ENCODE results near the gene JAML. TPM values are rescaled to one million over a fixed set of nuclear protein-coding genes. Genes with fewer than 3 reads are reported as not detected.
A peak's percentile ranks its signal among the peaks of the same experiment; 100 is the strongest.

JAML gene
- total RNA-seq, 1 donor from 2014 or later: 20.8 TPM

DNA sequence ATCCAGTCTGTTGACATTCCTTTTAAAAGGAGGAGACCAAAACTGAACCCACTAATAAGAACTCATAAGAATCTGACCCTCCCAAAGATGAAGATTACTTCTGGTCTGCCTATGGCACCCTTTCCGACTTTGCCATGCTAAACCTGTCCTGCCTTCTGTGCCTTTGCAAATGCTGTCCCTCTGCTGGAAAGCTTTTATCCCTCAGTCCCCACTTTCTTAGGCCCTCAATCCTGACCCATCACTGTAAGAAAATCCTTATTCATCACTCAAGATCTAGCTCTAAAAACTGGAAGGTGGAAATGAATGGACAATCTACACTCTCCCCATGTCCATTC is 16.9 kb upstream of the JAML start:
- no peak for DNase-seq (ENCODE audit: low spot score)
- intact Hi-C loops (cut with DNase I): no loop called here
- ATAC-seq: no peak

DNA sequence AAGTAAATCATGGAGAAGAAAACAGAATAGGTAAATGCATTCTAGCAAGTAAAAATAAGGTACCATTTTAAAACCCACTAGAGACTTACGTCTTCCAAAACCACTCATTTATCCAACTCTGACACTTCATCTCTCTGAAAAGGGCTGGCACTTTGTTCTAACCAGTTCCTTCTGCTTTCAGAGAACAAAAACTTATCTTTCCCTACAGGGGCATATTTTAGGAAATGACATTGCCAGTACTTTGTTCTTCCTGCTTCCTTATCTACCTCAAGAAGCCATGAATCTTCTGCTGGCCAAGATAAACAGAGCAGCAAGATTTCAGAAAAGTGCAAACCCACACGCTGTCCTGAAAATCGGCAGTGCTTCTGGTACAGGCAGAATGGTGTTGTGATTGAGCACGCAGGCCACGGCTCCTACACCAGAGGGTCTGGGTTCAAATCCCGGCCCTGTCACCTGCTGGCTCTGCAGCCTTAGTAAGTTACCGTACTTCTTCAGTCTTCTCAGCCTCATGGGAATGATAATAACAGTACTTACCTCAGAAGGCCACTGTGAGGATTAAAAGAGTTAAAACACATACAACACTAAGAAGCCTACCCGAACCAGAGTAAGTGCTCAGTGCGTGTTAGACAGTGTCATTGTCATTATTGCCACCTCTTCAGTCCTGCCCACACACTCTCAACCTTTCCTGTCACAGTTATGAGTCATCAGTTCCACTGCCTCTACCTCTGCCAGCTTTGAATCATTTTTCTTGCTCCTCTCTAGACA is 16.4 kb upstream of the JAML start:
- peak; percentile 66 for ATAC-seq
- intact Hi-C loops (cut with DNase I): no loop called here

DNA sequence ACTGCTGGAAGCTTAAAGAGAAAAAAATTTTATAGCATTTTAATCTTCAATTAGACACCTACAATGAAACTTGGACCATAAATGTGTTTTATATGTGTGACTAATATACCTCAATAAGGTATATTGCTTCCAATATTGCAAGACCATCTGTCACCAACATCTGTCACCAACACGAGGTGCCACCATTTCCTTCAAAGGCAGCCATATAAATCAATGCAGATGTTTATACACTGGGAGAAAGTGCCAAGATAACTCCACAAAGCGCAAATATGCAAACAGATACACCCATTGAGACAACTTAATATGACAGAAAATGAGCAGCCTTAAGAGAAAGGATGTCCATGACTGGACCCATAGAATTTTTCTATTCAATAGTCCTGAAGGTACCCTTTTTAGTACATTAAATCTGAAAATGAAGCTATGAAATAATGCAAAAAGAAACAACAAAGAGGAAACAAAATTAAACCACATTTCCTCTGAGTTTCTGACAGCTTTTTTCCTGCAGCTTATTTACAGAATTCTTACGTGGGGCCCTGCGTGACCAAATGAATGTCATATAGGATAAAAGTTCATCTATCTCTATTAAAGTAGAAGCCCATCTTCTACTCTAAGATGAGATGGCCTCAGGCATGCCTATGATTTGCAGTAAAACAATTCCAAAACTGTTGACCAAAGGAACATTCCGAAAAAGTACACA is 14.8 kb upstream of the JAML start:
- intact Hi-C loops (cut with DNase I): no loop called here
- no peak for ATAC-seq
- DNase-seq (ENCODE audit: low spot score): no peak

More for the DNA sequence above, 16.4 kb upstream of the JAML start:
- DNase-seq (ENCODE audit: low spot score): no peak

DNA sequence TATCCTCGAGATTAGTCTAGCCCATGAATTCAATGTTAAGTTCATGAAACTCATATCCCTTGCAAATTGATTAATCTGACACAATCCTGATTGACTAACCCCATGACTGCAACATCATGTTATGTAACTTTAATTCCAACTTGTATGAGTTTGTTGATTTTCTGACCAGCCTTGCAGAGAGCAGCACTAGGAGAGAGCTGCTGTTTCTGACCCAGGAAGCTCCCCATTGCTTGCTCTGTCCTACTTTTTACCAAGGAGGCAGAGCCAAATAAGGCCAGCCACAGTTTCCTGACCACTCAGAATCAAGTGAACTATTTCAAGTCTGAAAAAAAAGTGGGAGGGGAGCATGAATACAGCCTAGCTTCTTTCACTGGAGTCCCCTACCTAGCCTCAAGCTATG is 14.1 kb upstream of the JAML start:
- intact Hi-C loops (cut with DNase I): no loop called here
- ATAC-seq: no peak
- no peak for DNase-seq (ENCODE audit: low spot score)

DNA sequence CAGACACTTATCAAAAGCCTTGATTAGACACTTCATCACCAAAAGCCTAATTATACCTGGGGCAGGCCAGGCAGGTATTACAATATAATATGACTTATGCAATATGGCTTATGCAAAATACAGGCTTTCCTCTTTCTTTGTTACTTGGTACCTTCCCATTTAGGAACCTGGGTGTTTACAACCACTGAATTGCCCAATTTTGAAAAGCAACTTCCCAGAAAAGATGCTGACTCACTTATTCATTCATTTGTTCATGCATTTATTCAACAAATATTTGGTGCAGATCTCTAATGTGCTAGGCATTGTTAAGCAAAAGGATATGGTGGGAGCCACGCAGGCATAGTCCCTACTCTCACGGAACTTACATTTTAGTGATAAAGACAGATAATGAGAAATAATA is 13.6 kb upstream of the JAML start:
- intact Hi-C loops (cut with DNase I): no loop called here
- ATAC-seq: no peak
- DNase-seq (ENCODE audit: low spot score): no peak

DNA sequence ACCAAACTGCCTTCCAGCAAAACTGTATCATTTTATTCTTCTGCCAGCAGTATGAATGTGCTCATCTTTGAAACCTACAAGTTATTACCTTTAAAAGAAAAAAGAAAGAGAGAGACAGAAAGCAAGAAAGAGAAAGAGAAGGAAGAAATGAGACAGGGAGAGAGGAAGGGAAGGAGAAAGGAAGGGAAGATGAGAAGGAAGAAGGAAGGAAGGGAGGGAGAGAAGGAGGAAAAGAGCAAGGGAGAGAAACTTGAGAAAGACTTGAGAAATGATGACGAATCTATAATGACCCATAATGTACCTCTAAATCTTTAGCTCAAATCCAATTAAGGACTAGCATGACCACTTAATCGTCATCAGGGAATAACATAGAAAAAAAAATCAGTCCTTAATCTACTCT is 11.4 kb upstream of the JAML start:
- DNase-seq (ENCODE audit: low spot score): no peak
- intact Hi-C loops (cut with DNase I): no loop called here
- no peak for ATAC-seq

DNA sequence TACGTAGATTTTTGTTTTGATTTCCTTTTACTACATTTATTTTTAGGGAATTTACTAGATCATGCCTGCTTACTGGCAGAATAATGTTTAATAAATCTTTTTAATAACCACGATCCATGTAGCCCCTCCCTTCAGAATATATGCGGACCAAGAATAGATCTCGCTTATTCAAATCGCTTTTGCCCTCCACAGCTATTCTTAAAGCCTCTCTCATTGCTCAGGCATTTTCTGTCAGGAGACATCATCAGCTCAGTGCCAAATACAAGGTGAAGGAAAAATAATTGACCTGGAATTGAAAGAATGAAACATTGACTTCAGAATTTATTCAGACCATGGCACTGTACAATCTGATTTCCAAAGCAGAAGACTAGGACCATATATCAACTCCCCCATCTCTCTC is 10.0 kb upstream of the JAML start:
- intact Hi-C loops (cut with DNase I): no loop called here
- DNase-seq (ENCODE audit: low spot score) (no peak), ATAC-seq (no peak)

DNA sequence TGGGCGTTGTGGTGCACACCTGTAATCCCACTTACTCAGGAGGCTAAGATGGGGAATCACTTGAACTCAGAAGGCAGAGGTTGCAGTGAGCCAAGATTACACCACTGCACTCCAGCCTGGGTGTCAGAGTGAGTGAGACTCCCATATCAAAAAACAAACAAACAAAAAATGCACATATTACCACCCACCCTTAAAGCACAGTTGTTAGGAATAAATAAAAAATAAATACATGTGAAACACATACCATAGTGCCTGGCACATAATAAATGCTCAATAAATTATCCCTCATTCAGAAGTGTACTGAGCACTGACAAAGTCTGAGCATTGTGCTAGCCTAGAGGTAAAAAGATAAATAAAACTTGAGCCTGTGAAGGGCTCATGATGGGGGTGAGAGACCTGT is 9.0 kb upstream of the JAML start:
- no peak for ATAC-seq
- intact Hi-C loops (cut with DNase I): no loop called here
- DNase-seq (ENCODE audit: low spot score): no peak

DNA sequence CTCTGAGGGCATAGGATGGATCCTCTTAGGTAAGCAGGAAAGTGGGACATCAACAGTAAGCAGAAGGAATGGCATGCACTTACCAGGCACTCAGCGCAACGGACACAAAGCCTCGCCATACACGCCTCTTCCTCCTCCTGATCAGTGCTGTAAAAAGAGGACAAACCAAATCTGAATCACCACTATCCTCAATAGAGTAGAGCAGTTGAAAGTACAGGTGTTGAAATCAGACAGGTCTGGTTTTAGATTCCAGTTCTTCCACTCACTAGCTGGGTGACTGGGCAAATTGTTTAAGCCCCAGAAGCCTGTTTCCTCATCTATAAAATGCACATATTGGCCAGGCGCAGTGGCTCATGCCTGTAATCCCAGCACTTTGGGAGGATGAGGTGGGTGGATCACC is 8.6 kb upstream of the JAML start:
- DNase-seq (ENCODE audit: low spot score): no peak
- intact Hi-C loops (cut with DNase I): no loop called here
- ATAC-seq: no peak

DNA sequence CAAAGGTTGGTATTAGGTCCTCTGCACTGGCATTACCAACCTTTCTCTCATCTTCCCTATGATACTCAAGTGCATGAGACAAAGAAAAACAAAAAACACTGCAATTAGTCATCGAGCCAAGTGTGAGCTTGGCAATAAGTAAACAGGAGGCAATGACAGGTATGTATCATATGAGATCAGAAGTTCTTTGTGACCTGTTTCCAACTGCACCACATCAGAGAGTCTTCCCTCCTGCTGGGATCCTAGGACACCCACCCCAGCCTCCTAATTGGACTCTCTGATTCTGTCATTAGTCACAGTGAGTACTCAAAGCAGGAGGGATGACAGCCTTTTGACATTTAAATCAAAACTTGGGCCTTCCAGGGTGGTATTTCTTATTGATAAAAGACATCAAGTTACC is 7.8 kb upstream of the JAML start:
- intact Hi-C loops (cut with DNase I): no loop called here
- no peak for DNase-seq (ENCODE audit: low spot score)
- ATAC-seq: no peak

DNA sequence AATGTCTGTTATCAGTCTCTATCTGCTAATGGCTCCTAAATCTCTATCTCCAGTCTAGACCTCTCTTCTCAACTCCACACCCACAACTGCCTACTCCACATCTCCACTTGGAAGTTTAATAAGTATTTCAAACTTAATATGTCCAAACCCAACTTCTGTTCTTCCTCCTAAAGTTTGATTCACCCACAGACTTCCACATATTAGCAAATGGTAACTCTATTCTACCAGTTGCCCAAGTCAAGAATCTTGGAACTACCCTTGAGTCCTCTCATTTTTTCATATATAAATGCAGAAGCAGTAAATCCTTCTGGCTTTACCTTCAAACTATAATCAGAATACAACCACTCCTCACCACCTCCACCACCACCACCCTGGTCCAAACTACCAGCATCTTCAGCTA is 6.7 kb upstream of the JAML start:
- DNase-seq (ENCODE audit: low spot score): no peak
- ATAC-seq: no peak
- intact Hi-C loops (cut with DNase I): no loop called here

DNA sequence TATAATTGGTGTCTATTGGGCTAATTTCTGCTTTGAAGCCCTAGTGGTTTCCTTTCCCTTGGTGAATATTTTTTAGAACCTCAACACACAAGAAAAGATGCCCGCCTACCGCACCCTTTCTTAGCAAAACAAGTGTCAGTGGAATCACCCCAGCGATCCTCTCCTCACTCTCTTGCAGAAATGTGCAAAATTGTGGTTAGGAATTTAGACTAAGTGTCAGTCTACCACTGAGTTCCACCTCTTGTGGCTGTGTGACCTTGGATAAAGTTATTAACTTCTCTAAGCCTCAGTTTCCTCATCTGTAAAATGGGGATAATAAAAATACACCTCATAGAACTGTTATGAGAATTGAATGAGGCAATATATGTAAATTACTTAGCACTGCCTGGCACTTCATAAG is 5.3 kb upstream of the JAML start:
- intact Hi-C loops (cut with DNase I): no loop called here
- ATAC-seq: no peak
- DNase-seq (ENCODE audit: low spot score): no peak

DNA sequence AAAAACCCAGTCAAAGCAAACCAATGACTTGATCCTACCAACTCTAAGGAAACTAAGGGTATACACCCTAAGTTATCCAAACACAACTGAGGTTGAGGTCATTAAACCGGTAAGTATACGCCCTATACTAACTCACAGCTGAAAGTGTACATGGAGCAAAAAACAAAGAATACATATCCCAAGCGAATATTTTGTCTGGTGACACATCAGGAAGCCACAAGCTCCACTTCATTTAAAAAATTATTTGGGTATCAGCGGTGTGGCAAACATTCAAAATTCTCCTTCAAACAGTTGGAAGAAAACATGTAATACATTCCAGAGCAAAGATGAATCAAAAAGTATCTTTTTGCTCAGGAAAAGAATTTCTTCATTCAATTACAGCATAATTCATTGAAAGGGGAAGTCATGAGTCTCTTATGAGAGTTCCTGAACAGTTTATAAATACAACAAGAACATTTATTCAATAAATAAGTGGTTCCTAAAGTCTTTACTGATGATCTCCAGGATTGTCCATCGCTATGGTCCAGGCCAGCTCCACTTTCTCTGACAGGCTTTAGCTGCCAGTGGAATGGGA is 4.5 kb upstream of the JAML start:
- DNase-seq (ENCODE audit: low spot score): no peak
- no peak for ATAC-seq

DNA sequence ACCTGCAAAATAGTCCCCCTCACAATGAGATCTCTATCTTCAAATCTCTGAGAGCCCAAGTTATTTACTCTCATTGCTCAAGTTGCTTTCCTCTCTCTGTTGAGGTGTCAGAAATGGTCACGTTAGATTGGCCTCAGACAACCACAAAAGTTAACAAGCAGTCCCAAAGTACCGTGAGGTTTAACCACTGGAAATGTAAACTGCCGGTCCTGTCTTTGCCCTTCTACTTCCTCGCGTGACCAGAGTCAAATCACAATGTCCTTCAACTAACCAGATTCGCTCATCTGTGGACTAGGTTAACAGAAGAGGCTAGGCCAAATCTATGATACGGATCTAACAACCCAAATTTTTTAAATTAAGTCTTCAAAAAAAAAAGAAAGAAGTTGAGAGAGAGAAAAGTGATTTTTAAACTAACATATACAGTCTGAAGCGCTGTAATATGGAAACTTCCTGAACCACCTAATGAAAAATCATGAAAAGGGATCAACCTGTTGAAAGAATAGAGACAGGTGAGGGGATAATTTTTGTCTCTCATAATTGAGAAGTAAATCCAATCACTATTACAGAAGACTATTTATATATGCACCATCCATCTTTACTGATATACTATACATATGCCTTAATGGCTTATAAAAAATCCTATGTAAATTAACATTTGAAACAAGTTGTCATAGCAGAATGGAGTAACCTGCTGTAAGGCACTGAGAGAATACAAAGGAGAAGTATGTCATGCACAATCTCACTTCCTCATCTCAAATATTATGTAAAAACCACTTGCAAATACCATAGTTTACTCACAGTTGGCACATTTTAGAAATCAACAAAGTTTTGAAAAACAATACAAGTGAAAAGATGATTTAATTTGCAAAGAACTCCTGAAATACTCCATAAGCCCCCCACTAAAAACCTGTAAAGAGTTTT is 3.3 kb upstream of the JAML start:
- no peak for DNase-seq (ENCODE audit: low spot score)
- ATAC-seq: peak; percentile 61
- intact Hi-C loops (cut with DNase I): no loop called here

More for the DNA sequence above, 4.5 kb upstream of the JAML start:
- intact Hi-C loops (cut with DNase I): no loop called here

DNA sequence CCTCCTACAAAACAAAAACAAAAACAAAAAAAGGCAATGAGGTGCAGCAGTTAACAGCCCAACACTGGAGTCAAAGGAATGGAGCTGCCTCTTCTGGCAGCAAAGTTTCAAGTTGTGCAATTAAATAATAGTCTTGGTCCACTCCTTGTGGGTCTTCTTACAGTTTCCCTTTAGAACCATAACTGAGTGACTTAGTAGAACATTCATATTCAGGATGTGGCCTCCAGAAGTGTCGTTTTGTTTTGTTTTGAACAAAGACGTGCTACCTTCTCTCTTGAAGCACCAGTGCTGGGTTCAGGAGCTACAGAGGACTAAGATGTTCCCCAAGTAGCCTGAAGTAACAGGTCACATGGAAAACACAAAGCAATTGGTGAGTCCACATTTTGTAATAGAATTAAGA is 2.0 kb upstream of the JAML start:
- intact Hi-C loops (cut with DNase I): no loop called here
- ATAC-seq (no peak), DNase-seq (ENCODE audit: low spot score) (no peak)

DNA sequence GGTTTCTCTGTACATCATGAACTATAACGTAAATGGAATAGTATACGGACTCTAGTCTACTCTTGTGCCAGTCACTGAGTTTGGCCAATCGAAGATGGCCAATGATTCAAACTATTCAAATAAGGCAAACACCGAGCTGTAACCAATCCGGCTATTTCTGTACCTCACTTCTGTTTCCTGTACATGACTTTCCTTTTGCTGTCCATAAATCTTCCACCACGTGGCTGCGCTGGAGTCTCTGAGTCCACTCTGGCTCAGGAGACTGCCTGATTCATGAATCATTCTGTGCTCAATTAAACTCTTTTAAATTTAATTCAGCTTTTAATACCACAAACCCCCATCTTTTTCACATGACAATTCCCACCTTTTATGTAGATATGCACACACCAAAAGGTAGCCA is 1.5 kb upstream of the JAML start:
- DNase-seq (ENCODE audit: low spot score) (no peak), ATAC-seq (no peak)
- intact Hi-C loops (cut with DNase I): no loop called here

DNA sequence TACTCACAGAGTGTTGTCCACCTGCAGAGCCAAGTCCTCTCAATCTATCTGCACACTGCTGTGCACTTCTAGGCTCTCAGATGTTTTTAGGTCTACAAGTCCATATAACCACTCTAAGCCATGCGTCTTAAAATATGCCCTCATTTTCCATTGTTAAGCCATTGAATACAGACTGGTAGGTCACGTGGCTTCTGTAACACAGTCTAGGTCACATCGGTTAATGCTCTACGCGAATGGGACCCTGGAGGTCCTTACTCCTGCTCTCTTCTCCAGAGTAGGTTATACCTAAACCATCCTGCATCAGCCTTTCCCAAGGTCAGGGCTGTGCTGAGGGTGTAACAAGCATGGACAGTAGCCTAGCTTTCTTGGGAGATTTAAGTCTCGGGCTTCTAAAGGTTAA is 819 bp downstream of the JAML start:
- ATAC-seq (no peak), DNase-seq (ENCODE audit: low spot score) (no peak)
- intact Hi-C loops (cut with DNase I): no loop called here

DNA sequence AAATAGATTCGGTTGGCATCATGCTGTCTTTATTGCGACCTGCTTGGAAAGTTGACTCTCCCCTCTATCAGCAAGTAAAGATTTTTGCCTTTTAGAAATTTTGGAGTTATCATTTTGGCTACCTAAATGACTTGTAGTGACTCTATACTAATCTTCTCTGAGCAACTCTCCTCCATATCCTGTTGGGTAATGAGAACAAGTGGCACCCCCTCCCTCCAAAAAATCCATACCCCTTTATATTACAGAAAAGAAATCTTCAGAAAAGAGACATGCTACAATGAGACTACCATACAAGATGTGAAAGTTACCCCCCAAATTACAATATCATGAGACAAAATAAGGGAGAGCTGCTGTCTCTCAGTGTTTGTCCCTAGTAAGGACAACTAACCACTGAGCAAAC is 1.2 kb downstream of the JAML start:
- DNase-seq (ENCODE audit: low spot score) (no peak), ATAC-seq (no peak)
- intact Hi-C loops (cut with DNase I): no loop called here

DNA sequence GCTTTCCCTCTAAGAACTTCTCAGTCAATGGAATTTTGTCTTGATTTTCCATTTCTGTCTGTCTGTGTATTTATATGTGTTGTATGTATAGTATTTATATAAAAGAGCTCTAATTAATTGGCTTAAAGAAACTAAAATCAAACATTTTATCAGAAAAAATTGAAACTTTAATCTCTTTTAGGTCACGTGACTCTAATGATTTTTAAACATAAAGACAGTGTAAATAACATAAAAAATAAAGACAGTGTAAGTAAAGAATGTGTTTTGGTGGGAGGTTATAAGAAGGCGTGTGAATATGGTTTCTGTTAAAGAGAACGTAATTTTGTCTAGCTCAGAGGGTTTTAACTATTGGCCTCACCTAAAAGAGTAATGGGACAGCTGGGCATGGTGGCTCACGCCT is 2.4 kb downstream of the JAML start:
- ATAC-seq (no peak), DNase-seq (ENCODE audit: low spot score) (no peak)
- intact Hi-C loops (cut with DNase I): no loop called here

DNA sequence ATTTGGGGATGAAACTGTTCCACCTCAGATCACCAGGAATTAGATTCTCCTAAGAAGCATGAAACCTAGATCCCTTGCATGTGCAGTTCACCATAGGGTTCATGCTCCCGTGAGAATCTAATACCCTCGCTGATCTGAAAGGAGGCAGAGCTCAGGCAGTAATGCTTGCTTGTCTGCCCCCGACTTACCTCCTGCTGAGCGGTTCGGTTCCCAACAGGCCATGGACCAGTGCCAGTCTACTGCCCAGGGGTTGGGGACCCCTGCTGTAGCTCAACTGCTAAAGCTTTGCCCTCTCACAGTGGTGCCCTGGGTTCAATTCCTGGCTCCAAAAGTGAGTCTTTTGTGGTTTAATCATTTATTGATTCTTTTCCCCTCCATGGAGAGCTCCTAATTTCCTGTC is 3.4 kb downstream of the JAML start:
- ATAC-seq: no peak
- intact Hi-C loops (cut with DNase I): no loop called here
- DNase-seq (ENCODE audit: low spot score): no peak
